NCI-H460 (cell line): Measurements from ENCODE around the gene PHKG2. TPM values are rescaled to one million over a fixed set of nuclear protein-coding genes. Genes with fewer than 3 reads are reported as not detected.
"Not testable (repeated sequence)": the region's sequence is repeated elsewhere in the genome, so short reads cannot be mapped to it uniquely, and the experiment has no call there.

ENCODE experiments used
- DNase-seq: peaks from one replicate; pipeline ENCODE4 v3.0.0-alpha.2; 2016; ENCODE audit warnings: low read depth; ENCODE audit errors: extremely low read depth
- polyA plus RNA-seq: library from polyadenylated mRNA; depleted of rRNA; stranded (reverse); fragments of >200 nt; gene quantifications from 2 replicates; pipeline ENCODE4 v1.2.3, GENCODE V29; 2014; cell fraction: nucleus; rRNA removed
- total RNA-seq: library from RNA; depleted of rRNA; stranded (reverse); fragments of >200 nt; shearing (Covaris generic); gene quantifications from 2 replicates; pipeline ENCODE4 v1.2.3, GENCODE V29; 2014; rRNA removed

The PHKG2 gene
- 14.3 and 16.6 TPM in 2 replicates for total RNA-seq
- 51.1 and 81.3 TPM in 2 replicates for polyA plus RNA-seq

- DNase-seq, result peak; percentile 99
Measured at GRCh38 chr16:30747799-30748633, at the start of gene PHKG2. Gene PHKG2, plus strand, starts transcription at chr16:30748425. Its CDS starts 396 bp downstream, at chr16:30748821.

DNA sequence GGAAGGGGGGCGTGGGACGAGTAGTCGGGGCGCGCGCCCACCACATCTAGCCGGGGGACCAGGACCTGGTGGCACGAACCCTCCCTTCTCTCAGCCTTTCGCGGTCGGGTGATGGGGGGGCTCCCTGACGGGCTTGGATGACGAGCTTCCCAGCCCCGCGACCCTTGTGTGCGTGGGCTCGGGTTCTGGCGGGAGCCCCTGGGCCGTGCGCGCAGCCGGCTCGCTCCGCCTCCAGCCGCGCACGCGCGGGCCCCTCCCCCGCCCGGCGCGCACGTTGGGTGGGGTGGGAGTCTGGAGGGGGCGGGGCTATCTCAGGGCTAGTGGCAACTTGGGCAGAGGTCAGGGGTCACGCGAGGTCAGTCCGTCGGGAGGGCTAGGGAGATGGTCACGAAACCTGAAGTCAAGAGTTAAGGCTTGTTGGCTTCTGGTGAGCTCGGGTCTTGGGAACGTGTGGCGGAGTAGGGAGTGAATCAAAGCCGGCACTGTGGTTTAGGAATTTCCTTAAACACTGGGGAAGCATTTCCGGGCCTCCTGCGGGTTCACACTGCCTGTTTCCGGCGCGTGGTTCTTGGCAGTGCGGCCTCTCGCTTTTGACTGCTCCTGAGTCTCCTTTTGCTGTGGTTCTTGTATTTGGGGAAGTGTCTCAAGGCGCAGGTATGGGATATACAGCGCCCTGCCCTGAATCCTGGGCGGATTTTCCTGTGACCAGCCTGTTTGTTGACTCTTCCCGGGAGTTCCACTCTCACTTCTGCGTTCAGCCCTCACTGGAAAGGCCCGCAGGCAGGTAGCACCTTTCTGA lies 49.2 kb upstream of the PHKG2 start, which contains the start of gene SRCAP:
Gene SRCAP, plus strand, starts transcription at position 356 of the 799 bp plus-strand sequence. CDS start 1,654 bp downstream, outside the sequence.
- peak; percentile 82 for DNase-seq

DNA sequence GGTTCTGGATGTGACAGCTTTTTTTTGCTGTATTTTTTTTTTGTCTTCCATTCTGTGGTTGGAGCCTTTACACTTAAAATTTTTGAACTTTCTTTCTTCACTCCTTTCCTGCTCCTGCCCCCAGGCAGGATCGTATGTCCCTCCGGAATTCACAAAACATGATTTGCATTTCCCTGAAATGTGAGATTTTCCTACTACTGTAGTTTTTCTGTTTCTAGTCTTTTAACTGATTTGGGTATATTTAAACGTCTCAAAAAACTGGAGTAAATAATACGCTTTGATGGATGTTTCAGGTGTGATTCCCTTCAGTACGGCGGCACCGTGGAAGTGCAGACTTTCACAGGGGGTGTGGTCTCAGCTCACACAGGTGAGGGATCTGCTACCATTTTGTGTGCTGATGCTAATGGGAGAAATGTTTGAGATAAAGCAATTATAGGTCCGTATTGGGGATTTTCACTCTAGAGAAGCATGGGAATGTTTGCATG lies 48.6 kb upstream of the PHKG2 start:
- no peak for DNase-seq

GRCh38 chr16:30700491-30700890 lies 47.7 kb upstream of the PHKG2 start:
- no peak for DNase-seq

DNA sequence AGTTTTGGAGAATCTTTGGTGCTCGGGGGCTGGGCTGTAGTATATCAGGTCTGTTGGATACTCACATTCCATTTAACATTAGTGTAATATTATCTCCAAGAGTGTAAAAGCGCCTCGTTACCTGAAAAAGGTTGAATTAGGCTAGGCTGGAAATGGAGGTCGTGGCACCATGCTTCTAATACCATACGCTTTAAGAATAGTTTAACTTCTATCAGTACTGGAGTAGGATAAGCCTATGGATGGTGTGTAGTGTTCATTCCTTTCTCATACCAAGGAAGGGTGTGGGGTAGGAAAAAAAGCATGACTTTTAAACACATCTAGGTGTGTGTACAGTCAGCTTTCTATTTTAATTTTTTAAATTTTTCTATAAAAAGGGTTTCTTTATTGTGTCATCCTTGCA lies 47.3 kb upstream of the PHKG2 start:
- no peak for DNase-seq

DNA sequence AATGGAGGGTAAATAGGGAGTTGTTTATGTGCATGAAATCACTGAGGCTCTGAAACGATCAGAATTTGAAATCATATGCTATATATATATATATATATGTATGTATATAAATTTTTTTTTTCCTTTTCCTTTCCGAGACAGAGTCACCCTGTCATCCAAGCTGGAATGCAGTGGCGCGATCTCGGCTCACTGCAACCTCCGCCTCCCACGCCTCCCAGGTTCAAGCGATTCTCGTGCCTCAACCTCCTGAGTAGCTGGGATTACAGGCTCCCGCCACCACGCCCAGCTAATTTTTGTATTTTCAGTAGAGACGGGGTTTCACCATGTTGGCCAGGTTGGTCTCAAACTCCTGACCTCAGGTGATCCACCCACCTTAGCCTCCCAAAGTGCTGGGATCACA lies 45.2 kb upstream of the PHKG2 start:
- not testable (repeated sequence) for DNase-seq

- DNase-seq, result no peak
Measured at GRCh38 chr16:30703971-30704370, 44.3 kb upstream of the PHKG2 start.

DNA sequence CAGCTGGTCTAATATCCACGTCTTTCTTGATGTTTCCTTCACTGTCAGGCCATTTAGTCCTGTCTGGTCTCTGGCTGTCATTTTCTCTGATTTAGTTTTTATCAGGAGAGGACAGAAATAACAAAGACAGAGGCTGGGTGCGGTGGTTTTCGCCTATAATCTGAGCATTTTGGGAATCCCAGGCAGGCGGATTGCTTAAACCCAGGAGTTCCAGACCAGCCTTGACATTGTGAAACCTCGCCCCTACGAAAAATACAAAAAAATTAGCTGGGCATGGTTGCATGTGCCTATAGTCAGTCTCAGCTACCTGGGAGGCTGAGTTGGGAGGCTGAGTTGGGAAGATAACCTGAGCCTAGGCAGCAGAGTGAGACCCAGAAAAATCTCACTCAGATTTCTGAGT lies 42.2 kb upstream of the PHKG2 start:
- no peak for DNase-seq

- no peak for DNase-seq
Measured at GRCh38 chr16:30710971-30711370, 37.3 kb upstream of the PHKG2 start.

DNA sequence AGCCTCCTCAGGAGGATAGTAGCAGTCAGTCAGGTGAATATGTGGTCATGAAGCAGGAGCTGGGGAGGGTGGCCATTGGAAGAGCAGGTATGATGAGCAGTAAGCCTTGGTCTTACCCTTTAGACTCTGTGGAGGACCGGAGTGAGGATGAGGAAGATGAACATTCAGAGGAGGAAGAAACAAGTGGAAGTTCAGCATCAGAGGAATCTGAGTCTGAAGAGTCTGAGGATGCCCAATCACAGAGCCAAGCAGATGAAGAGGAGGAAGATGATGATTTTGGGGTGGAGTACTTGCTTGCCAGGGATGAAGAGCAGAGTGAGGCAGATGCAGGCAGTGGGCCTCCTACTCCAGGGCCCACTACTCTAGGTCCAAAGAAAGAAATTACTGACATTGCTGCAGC lies 36.5 kb upstream of the PHKG2 start:
- no peak for DNase-seq

- no peak for DNase-seq
Measured at GRCh38 chr16:30715750-30716445, 32.3 kb upstream of the PHKG2 start.

DNA sequence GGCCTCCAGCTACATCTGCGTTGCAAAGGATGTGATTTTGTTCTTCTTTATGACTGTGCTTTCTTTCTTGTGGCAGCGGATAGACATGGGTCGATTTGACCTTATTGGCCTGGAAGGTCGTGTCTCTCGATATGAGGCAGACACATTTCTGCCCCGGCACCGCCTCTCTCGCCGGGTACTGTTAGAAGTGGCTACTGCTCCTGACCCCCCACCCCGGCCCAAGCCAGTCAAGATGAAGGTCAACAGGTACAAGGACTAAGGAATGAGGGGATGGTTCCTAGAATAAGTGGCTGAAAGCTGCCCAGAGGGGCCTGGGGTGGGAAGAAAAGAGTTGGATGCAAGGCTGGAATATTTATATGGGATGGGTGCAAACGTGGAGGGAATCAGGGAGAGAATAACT lies 28.1 kb upstream of the PHKG2 start:
- DNase-seq, result no peak

DNA sequence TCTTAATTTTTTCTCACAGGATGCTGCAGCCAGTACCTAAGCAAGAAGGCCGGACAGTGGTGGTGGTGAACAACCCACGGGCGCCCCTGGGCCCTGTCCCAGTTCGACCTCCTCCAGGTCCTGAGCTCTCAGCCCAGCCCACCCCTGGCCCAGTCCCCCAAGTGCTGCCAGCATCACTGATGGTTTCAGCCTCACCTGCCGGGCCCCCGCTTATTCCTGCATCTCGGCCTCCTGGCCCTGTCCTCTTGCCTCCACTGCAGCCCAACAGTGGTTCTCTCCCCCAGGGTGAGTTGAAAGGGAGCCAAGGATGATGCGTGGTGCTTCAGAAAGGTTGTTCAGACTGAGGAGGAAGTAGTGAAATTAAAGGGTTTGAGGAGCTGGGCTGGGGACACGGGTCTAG lies 27.5 kb upstream of the PHKG2 start:
- DNase-seq, result no peak

- no peak for DNase-seq
Measured at GRCh38 chr16:30721167-30721566, 27.1 kb upstream of the PHKG2 start.

GRCh38 chr16:30721606-30722005 lies 26.6 kb upstream of the PHKG2 start:
- DNase-seq, result no peak

- no peak for DNase-seq
Measured at GRCh38 chr16:30722443-30722842, 25.8 kb upstream of the PHKG2 start.

DNA sequence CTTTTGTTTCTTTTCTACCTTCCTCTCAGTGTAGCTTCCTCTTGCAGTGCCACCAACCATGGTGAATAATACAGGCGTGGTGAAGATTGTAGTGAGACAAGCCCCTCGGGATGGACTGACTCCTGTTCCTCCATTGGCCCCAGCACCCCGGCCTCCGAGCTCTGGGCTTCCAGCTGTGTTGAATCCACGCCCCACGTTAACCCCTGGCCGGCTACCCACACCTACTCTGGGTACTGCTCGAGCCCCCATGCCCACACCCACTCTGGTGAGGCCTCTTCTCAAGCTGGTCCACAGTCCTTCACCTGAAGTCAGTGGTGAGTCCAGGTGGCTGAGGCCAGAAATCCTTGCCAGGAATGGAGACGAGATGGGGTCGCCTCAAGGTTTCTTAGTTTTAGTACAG lies 25.3 kb upstream of the PHKG2 start:
- DNase-seq, result no peak

DNA sequence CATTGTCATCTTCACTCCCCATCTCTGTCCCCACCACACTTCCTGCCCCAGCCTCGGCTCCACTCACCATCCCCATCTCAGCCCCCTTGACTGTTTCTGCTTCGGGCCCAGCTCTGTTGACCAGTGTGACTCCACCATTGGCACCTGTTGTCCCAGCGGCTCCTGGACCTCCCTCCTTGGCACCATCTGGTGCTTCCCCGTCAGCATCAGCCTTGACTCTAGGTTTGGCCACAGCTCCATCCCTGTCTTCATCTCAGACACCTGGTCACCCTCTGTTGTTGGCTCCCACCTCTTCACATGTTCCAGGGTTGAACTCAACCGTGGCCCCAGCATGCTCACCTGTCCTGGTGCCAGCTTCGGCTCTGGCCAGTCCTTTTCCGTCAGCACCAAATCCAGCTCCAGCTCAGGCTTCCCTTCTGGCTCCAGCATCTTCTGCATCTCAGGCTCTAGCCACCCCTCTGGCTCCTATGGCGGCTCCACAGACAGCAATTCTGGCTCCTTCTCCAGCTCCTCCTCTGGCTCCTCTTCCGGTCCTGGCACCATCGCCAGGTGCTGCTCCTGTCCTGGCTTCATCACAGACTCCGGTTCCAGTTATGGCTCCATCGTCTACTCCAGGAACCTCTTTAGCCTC lies 24.4 kb upstream of the PHKG2 start:
- DNase-seq, result no peak

DNA sequence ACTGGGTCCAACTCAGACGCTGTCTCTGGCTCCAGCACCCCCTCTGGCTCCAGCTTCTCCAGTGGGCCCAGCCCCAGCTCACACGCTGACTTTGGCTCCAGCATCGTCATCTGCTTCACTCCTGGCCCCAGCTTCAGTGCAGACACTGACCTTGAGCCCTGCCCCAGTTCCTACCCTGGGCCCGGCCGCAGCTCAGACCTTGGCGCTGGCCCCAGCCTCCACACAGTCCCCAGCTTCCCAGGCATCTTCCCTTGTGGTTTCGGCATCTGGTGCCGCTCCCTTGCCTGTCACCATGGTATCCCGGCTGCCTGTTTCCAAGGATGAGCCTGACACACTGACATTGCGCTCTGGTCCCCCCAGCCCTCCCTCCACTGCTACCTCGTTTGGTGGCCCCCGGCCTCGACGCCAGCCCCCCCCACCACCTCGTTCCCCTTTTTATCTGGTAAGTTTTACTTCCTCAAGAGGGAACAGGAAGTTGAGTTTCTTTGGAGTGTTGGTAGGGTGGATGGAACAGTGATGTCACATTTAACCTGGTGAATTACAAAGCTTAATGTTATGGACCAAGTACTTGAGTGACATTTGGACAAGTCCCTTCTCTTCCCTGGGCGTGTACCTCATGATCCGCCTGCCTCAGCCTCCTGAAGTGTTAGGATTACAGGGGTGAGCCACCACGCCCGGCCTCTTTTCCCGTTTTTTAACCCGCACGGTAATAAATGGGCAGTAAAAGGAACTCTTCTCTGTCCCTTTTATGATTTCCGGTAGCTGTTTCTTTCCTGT lies 23.4 kb upstream of the PHKG2 start:
- DNase-seq, result no peak

DNA sequence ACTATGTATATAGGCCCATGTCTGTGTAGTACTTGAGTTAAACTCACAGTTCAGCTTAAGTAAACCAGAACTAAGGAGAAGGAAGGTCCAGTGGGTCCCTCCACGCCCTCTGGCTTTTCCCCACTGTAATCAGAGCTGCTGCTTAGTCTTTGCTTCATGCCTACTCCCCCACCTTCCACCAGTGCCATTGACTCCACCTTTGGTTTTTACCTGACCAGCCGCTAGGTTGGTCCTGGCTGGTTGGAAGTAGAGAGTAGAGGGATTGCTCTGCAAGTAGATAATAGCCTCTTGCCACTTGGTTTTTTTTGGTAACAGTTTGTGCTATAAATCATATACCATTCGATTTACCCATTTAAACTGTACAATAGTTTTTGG lies 22.8 kb upstream of the PHKG2 start:
- DNase-seq, result no peak
